Naive thymus-derived CD8-positive, alpha-beta T cell (primary cell): Measurements from ENCODE around the gene NPIPA8. TPM values are rescaled to one million over a fixed set of nuclear protein-coding genes. Genes with fewer than 3 reads are reported as not detected.

Experiments used
- microRNA-seq: library from miRNA; unstranded; fragments of <30 nt; microRNA quantifications from one replicate; pipeline ENCODE4 v1.2.0, GENCODE V29; 2022; ENCODE audit warnings: borderline microRNAs expressed
- polyA plus RNA-seq, 3 donors: library from polyadenylated mRNA; unstranded; fragments of 300-500 nt; fragmentation: Illumina TruSeq; gene quantifications; one replicate each; pipeline ENCODE4 v1.2.3, GENCODE V29; 2021
- total RNA-seq, 8 experiments: library from RNA in 2 of 8; stranded (reverse) in 2 of 8; gene quantifications; one replicate each; pipeline ENCODE4 v1.2.3 and lab custom pipeline; 2021 to 2026

NPIPA8 gene
- total and polyA plus RNA-seq, 5 experiments from 2014 or later: 3.3 to 37.5 (median 28.8) TPM; not detected in 2

Small RNA genes within 50 kb of the gene (microRNA-seq; reads per million reads assigned to microRNA genes)
- not detected for gene MIR6511A4
- gene MIR6770-3: not detected

Other genes starting within 250 kb of the NPIPA8 start
- gene NOMO2, start 225.4 kb upstream of the NPIPA8 start, total RNA-seq: 10 to 100 TPM; 43.0 to 45.1 TPM
- gene NOMO2, start 225.4 kb upstream of the NPIPA8 start, polyA plus RNA-seq: 10 to 100 TPM; 40.9 to 60.8 (median 60.7) TPM